HCT116 (cell line): ENCODE measurements around the gene BACE1. TPM values are rescaled to one million over a fixed set of nuclear protein-coding genes. Genes with fewer than 3 reads are reported as not detected.

Experiments used
- ATAC-seq: fragments of 200-7000 bp; cut with Tn5 transposase; 2 replicates; pipeline ENCODE4 v1.9.1; 2020; ENCODE audit warnings: mild to moderate bottlenecking, moderate library complexity
- BruUV-seq: library from RNA; stranded (reverse); fragments of 400-500 nt; replicated peaks from 2 replicates; lab custom pipeline; 2021; lab: Mats Ljungman, UMichigan
- CTCF ChIA-PET: fragments of 300-600 bp; sonication (Branson Sonifier 250); formaldehyde crosslinking; loops from one replicate; lab custom pipeline; 2021; ENCODE audit warnings: antibody characterized with exemption; lab: Charles Lee
- POLR2A ChIA-PET: fragments of 300-600, 350-600 bp; sonication (Branson Sonifier 250); formaldehyde crosslinking; loops from one replicate; lab custom pipeline; 2021; ENCODE audit warnings: antibody characterized with exemption; lab: Charles Lee
- RAD21 ChIA-PET, 2 experiments: fragments of 300-600 bp; sonication (Branson Sonifier 250); formaldehyde crosslinking; loops; one replicate each; lab custom pipeline; 2023; ENCODE audit warnings: low total read pairs in 2 of 2; ENCODE audit not compliant: uncharacterized antibody in 2 of 2, unreplicated experiment in 2 of 2, low non-redundant PET in 1 of 2; lab: Charles Lee
- DNase-seq: peaks from one replicate; pipeline ENCODE4 v3.0.0-alpha.2; 2010; ENCODE audit warnings: low read depth, low spot score
- H2AFZ ChIP-seq: fragments of 200-600 bp; shearing (Covaris generic), sonication (generic); 2 replicates; pipeline ENCODE4 v1.6.1; 2017; ENCODE audit warnings: low read depth, mixed run types, mixed read lengths, antibody characterized with exemption, low read length; ENCODE audit not compliant: poor library complexity, severe bottlenecking
- H3K27ac ChIP-seq: 2 replicates; pipeline ENCODE4 v1.5.1; 2012; ENCODE audit warnings: low read depth, low read length
- H3K27me3 ChIP-seq: fragments of 200-600 bp; sonication (generic); 2 replicates; pipeline ENCODE4 v1.6.1; 2016; ENCODE audit warnings: mixed run types, low read length, mixed read lengths; ENCODE audit not compliant: insufficient read depth
- H3K36me3 ChIP-seq, 2 experiments: fragments of 200-500 bp in 1 of 2; fragments of 200-600 bp in 1 of 2; sonication (Bioruptor generic) in 1 of 2; sonication (generic) in 1 of 2; 2 replicates each; pipeline versions ENCODE4 v1.5.1 to v1.6.1; 2014 to 2016; ENCODE audit warnings: low read length in 2 of 2, inconsistent platforms in 1 of 2, mixed read lengths in 1 of 2, mixed run types in 1 of 2; ENCODE audit not compliant: insufficient read depth in 2 of 2, control insufficient read depth in 1 of 2
- H3K4me1 ChIP-seq, 2 experiments: fragments of 200-600 bp in 1 of 2; sonication (generic) in 1 of 2; 2 replicates each; pipeline versions ENCODE4 v1.5.1 to v1.6.1; 2012 to 2017; ENCODE audit warnings: low read length in 2 of 2, inconsistent platforms in 1 of 2, mild to moderate bottlenecking in 1 of 2, mixed read lengths in 1 of 2, mixed run types in 1 of 2, moderate library complexity in 1 of 2; ENCODE audit not compliant: insufficient read depth in 2 of 2, control insufficient read depth in 1 of 2
- H3K4me2 ChIP-seq: fragments of 200-600 bp; sonication (generic); 2 replicates; pipeline ENCODE4 v1.6.1; 2017; ENCODE audit warnings: mixed run types, low read length, mixed read lengths
- H3K4me3 ChIP-seq, 2 experiments: fragments of 200-600 bp in 1 of 2; sonication (generic) in 1 of 2; replicated peaks in 1 of 2; 2 replicates each; pipeline ENCODE4 v1.5.1; 2011 to 2016; ENCODE audit warnings: low read length in 2 of 2, control low read depth in 1 of 2, low read depth in 1 of 2, mild to moderate bottlenecking in 1 of 2, mixed read lengths in 1 of 2, mixed run types in 1 of 2
- H3K79me2 ChIP-seq: fragments of 200-600 bp; sonication (generic); 2 replicates; pipeline ENCODE4 v1.6.1; 2017; ENCODE audit warnings: mild to moderate bottlenecking, mixed run types, low read length, moderate library complexity, mixed read lengths; ENCODE audit not compliant: insufficient read depth
- H3K9ac ChIP-seq: fragments of 200-600 bp; sonication (generic); 2 replicates; pipeline ENCODE4 v1.6.1; 2016; ENCODE audit warnings: low read length, mixed read lengths
- H3K9me2 ChIP-seq: fragments of 200-600 bp; sonication (generic), shearing (Covaris generic); 2 replicates; pipeline ENCODE4 v1.6.1; 2017; ENCODE audit warnings: mixed run types, mild to moderate bottlenecking, moderate library complexity; ENCODE audit not compliant: insufficient read depth
- H3K9me3 ChIP-seq, 2 experiments: fragments of 200-500 bp in 1 of 2; fragments of 200-600 bp in 1 of 2; sonication (Bioruptor generic) in 1 of 2; sonication (generic) in 1 of 2; 2 replicates each; pipeline ENCODE4 v1.6.1; 2014 to 2017; ENCODE audit warnings: low read length in 2 of 2, mixed read lengths in 2 of 2, inconsistent platforms in 1 of 2, low read depth in 1 of 2, mild to moderate bottlenecking in 1 of 2, mixed run types in 1 of 2, moderate library complexity in 1 of 2; ENCODE audit not compliant: control insufficient read depth in 1 of 2, insufficient read depth in 1 of 2
- H4K20me1 ChIP-seq: fragments of 200-600 bp; sonication (generic), shearing (Covaris generic); 2 replicates; pipeline ENCODE4 v1.6.1; 2017; ENCODE audit warnings: mixed run types, mild to moderate bottlenecking, moderate library complexity; ENCODE audit not compliant: insufficient read depth
- ELF1 ChIP-seq: IDR thresholded peaks from 2 replicates; pipeline ENCODE4 v1.6.1; 2012; ENCODE audit warnings: low read depth, borderline replicate concordance
- EZH2 ChIP-seq: fragments of 200-600 bp; sonication (generic); IDR thresholded peaks from 2 replicates; pipeline ENCODE4 v1.6.1; 2017; ENCODE audit warnings: antibody characterized with exemption, mixed run types
- FOSL1 ChIP-seq: IDR thresholded peaks from 2 replicates; pipeline ENCODE4 v1.6.1; 2012; ENCODE audit warnings: low read depth
- JUND ChIP-seq: IDR thresholded peaks from 2 replicates; pipeline ENCODE4 v1.6.1; 2012
- POLR2A ChIP-seq: IDR thresholded peaks from 2 replicates; pipeline ENCODE4 v1.7.0; 2011; ENCODE audit warnings: borderline replicate concordance; ENCODE audit not compliant: insufficient read depth, insufficient read length; ENCODE audit errors: extremely low read depth
- POLR2AphosphoS5 ChIP-seq: IDR thresholded peaks from 2 replicates; pipeline ENCODE4 v1.6.1; 2011; ENCODE audit warnings: mild to moderate bottlenecking, low read depth, low read length, moderate library complexity
- SIN3A ChIP-seq: IDR thresholded peaks from 2 replicates; pipeline ENCODE4 v1.6.1; 2012; ENCODE audit warnings: low read depth
- SRF ChIP-seq: IDR thresholded peaks from 2 replicates; pipeline ENCODE4 v1.6.1; 2012; ENCODE audit warnings: low read depth
- ZFX ChIP-seq: fragments of 450-650 bp; IDR thresholded peaks from 2 replicates; pipeline ENCODE4 v1.6.1; 2017
- intact Hi-C: fragments of 100-400 bp; cut with micrococcal nuclease; formaldehyde crosslinking; loops from 2 replicates; pipeline ENCODE4 v1.10.0; 2022
- total RNA-seq: library from RNA; stranded (reverse); gene quantifications from one replicate; pipeline ENCODE4 v1.2.1, GENCODE V29; 2021; ENCODE audit not compliant: unreplicated experiment
- TF ChIP-seq, protein P1 (sequence below): IDR thresholded peaks from 2 replicates; pipeline ENCODE4 v1.6.1; 2011; ENCODE audit warnings: mild to moderate bottlenecking, low read length, moderate library complexity; ENCODE audit not compliant: insufficient replicate concordance; ENCODE audit errors: extremely low read depth

The BACE1 gene
- total RNA-seq, 1 experiment from 2014 or later: 8.5 TPM

DNA sequence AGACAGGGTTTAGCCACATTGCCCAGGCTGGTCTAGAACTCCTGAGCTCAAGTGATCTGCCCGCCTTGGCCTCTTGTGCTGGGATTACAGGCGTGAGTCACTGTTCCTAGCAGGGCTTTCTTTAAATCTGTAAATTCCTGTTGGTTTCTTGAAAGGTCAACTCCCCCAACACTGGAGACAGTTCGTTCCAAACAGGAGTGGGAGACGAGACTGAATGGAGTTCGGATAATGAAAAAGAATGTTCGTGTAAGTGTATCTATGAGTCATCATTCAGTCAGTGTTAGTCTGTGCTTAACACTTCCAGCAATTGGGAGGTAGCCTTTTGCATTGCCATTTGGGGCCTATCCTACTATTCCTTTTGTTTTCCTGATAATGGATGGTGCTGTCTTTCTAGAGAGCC is 34.9 kb downstream of the BACE1 start:
- H3K9ac ChIP-seq: 0 out of 2 replicates have a peak overlapping the region, but pooled peaks have one; percentile 6
- 0 out of 4 replicates have a peak overlapping the region, but pooled peaks of 1 of the 2 experiments have one; percentile 9 for H3K4me3 ChIP-seq
- H3K27ac ChIP-seq: peak overlapping the region; percentile 67
- TF ChIP-seq FOSL1 (peak; percentile 51), POLR2AphosphoS5 (no peak), JUND (peak; percentile 40; the same call in 1 of the 2 replicates)
- TF ChIP-seq, all 23 proteins: peak for 2
- Histone ChIP-seq H2AFZ (no peak overlapping the region), H3K4me1 (peaks cover 19 to 20% of the 10 kb centered on the region in 2 experiments), H3K36me3 (peaks cover 0 to 7% of the 10 kb centered on the region in 2 experiments; a peak in 2 of 4 replicates), H3K4me2 (peak overlapping the region; percentile 53), H4K20me1 (no peaks in the 10 kb centered on the region), H3K9me2 (no peaks in the 10 kb centered on the region), H3K9me3 (no peaks in the 10 kb centered on the region), H3K79me2 (no peaks in the 10 kb centered on the region), H3K27me3 (no peaks in the 10 kb centered on the region)
- ChIA-PET RAD21 (no interaction called here), CTCF (no interaction called here), POLR2A (no interaction called here)
- BruUV-seq: no TSS peak
- DNase-seq: peak; percentile 50
- ATAC-seq: peak; percentile 88
- intact Hi-C loops: no loop called here

DNA sequence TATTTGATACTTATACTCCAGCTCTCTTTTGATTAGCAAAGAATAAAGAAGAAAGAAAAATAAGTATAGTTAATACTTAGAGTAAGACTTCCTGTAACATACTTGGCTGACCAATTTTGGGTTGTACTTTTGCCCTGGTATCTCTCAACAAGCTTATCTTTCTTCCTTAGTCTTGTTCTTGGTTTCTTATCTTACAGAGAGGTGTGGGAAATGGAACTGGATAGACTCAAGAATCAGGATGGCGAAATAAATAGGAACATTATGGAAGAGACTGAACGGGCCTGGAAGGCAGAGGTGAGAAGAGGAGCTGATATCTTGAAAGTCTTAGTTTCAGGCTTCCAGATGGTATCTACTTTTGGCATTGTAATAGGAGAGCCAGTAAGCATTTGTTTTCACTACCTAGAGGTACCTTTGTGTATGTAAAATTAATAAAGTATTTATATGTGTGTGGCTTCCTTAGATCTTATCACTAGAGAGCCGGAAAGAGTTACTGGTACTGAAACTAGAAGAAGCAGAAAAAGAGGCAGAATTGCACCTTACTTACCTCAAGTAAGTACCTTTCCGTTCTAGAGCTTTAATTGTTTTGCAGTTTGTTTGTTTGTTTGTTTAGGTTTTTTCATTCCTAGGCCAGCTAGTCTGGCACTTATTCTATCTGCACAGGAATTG is 36.2 kb downstream of the BACE1 start:
- Histone ChIP-seq H3K4me1 (peaks cover 19 to 20% of the 10 kb centered on the region in 2 experiments), H3K9me3 (no peaks in the 10 kb centered on the region), H3K9ac (no peak overlapping the region), H2AFZ (no peak overlapping the region), H3K4me2 (no peak overlapping the region), H3K27ac (no peak overlapping the region; the same call in 1 of the 2 replicates)
- RAD21 ChIA-PET: no interaction called here
- ATAC-seq: no peak
- no peak for TF ChIP-seq ELF1
- no peak for TF ChIP-seq FOSL1
- no peak for TF ChIP-seq SRF
- no peak for TF ChIP-seq POLR2A
- TF ChIP-seq, protein P1, sequence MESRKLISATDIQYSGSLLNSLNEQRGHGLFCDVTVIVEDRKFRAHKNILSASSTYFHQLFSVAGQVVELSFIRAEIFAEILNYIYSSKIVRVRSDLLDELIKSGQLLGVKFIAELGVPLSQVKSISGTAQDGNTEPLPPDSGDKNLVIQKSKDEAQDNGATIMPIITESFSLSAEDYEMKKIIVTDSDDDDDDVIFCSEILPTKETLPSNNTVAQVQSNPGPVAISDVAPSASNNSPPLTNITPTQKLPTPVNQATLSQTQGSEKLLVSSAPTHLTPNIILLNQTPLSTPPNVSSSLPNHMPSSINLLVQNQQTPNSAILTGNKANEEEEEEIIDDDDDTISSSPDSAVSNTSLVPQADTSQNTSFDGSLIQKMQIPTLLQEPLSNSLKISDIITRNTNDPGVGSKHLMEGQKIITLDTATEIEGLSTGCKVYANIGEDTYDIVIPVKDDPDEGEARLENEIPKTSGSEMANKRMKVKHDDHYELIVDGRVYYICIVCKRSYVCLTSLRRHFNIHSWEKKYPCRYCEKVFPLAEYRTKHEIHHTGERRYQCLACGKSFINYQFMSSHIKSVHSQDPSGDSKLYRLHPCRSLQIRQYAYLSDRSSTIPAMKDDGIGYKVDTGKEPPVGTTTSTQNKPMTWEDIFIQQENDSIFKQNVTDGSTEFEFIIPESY: no peak
- no peak for TF ChIP-seq SIN3A
- TF ChIP-seq EZH2: no peak
- no peak for TF ChIP-seq ZFX
- TF ChIP-seq POLR2AphosphoS5: no peak
- TF ChIP-seq, all 23 proteins: peak for 0
- peaks cover 0 to 4% of the 10 kb centered on the region in 2 experiments; a peak in 2 of 4 replicates for H3K36me3 ChIP-seq
- H3K79me2 ChIP-seq: no peaks in the 10 kb centered on the region
- H3K4me3 ChIP-seq: no peak overlapping the region
- no peaks in the 10 kb centered on the region for H4K20me1 ChIP-seq
- ChIA-PET POLR2A (no interaction called here), CTCF (no interaction called here)
- no peak for DNase-seq
- no peaks in the 10 kb centered on the region for H3K9me2 ChIP-seq
- BruUV-seq: no TSS peak
- H3K27me3 ChIP-seq: no peaks in the 10 kb centered on the region
- intact Hi-C loops: no loop called here
